GM18951 (cell line): Measurements from ENCODE around the gene PDK2.
"Not testable (repeated sequence)": the region's sequence is repeated elsewhere in the genome, so short reads cannot be mapped to it uniquely, and the experiment has no call there.

Source experiments
- POLR2A ChIP-seq: IDR thresholded peaks from 4 replicates; pipeline ENCODE4 v1.6.1; 2011; ENCODE audit warnings: mild to moderate bottlenecking; ENCODE audit not compliant: insufficient read length, insufficient read depth; ENCODE audit errors: extremely low read depth
- in situ Hi-C: fragments of 300-500 bp; cut with MboI; formaldehyde crosslinking; loops from one replicate; pipeline ENCODE4 v1.12.0; 2022; ENCODE audit warnings: low sequenced_read_pairs, mixed read lengths, inconsistent platforms; ENCODE audit not compliant: unreplicated experiment

PDK2 gene

GRCh38 chr17:50052822-50053653 is 42.1 kb upstream of the PDK2 start:
- TF ChIP-seq POLR2A: no peak
- in situ Hi-C loops: no loop called here

GRCh38 chr17:50053654-50053960 is 41.5 kb upstream of the PDK2 start:
- in situ Hi-C loops: no loop called here
- TF ChIP-seq POLR2A: no peak

DNA sequence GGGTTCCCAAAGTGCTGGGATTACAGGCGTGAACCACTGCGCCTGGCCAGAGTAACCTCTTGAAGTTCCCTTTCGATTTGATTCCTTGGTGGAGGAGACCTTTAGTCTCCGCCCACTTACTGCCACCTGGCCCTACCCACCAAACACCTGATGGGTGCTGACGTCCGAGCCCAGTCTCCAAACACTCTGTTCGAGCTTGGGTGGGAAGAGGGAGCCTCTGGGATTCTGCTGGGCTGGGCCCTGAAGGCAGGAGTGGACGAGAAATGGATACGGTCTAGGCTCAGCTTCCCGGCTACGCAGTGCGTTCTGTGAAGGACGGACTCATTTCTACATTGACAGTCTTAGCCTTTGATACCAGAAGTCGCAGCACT is 40.1 kb upstream of the PDK2 start:
- in situ Hi-C loops: no loop called here
- no peak for TF ChIP-seq POLR2A

GRCh38 chr17:50055426-50056216 is 39.5 kb upstream of the PDK2 start, which contains the start of gene ITGA3:
Gene ITGA3 (plus strand): TSS chr17:50056110. CDS start chr17:50056440, 330 bp downstream.
- peak; percentile 32 for TF ChIP-seq POLR2A

GRCh38 chr17:50056217-50056960 is 38.8 kb upstream of the PDK2 start:
- TF ChIP-seq POLR2A: no peak
- in situ Hi-C loops: no loop called here

More at GRCh38 chr17:50055426-50056216, 39.5 kb upstream of the PDK2 start, which contains the start of gene ITGA3:
- in situ Hi-C loops: no loop called here

GRCh38 chr17:50056961-50057330 is 38.2 kb upstream of the PDK2 start:
- TF ChIP-seq POLR2A: no peak
- in situ Hi-C loops: no loop called here

DNA sequence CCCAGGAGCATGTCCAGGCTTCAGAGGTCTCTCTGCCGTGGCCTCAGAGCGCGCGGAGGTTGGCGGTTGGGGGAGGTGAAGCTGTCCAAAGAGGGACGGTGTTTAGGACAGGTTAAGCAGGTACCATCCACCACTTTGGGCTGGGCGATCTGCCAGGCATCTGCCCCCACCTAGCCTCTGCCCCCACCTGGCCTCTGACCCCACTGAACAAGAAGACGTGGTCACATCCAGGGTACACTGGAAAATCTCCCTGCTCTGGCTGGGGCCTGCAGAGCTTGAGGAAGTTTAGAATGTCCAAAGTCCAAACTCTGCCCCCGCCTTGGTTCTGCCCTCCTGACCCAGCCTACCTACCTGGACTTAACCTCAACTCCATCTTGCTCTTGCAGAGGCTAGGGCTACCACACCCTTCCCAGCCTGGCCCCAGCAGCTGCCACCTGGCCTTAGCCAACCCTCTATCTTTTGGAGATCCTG is 37.6 kb upstream of the PDK2 start:
- in situ Hi-C loops: no loop called here
- TF ChIP-seq POLR2A: no peak

GRCh38 chr17:50058296-50058953 is 36.7 kb upstream of the PDK2 start:
- in situ Hi-C loops: no loop called here
- no peak for TF ChIP-seq POLR2A

DNA sequence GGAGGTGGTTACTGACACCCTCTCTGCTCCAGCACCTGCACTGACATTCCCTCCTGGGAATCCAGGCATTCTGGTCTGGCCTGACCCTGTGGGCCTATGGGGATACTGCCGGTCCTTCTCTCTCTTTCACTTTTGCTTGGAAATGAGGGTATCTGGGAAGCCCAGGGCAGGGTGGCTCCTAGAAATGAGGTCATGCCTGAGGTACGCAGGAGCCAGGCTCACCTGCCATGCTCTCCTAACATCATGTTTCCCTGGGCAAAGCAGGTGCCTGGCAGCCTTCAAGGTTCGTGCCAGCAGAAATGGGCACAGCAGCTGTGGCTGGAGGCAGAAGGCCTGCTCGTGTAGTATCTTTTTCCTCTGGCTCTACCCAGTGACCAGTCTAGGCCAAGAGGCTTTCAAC is 35.9 kb upstream of the PDK2 start:
- in situ Hi-C loops: no loop called here
- no peak for TF ChIP-seq POLR2A

DNA sequence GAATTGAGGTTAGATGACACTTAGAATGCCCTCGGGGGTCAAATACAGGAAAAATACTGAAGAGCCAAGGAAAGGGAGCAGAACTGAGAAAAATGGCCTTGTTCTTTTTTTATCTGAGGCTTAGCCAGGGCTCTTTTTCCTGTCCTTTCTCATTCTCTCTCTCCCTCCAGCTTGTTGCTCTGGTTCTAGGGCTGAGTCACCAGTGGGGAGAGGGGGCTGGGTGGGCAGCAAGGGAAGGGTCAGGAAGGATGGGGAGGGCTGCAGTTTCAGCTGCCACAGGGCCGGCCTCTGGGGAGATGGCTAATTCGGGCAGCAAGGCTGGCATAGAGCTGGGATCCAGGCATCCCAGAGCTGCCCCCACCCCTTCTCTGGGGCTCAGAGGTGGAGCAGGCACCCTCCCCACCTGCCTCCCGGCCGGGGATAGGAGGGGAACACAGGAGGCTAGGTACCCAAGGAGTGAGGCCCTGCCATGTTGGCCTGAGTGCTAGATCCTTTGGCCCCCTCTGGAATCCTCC is 35.3 kb upstream of the PDK2 start:
- in situ Hi-C loops: no loop called here
- TF ChIP-seq POLR2A: no peak

DNA sequence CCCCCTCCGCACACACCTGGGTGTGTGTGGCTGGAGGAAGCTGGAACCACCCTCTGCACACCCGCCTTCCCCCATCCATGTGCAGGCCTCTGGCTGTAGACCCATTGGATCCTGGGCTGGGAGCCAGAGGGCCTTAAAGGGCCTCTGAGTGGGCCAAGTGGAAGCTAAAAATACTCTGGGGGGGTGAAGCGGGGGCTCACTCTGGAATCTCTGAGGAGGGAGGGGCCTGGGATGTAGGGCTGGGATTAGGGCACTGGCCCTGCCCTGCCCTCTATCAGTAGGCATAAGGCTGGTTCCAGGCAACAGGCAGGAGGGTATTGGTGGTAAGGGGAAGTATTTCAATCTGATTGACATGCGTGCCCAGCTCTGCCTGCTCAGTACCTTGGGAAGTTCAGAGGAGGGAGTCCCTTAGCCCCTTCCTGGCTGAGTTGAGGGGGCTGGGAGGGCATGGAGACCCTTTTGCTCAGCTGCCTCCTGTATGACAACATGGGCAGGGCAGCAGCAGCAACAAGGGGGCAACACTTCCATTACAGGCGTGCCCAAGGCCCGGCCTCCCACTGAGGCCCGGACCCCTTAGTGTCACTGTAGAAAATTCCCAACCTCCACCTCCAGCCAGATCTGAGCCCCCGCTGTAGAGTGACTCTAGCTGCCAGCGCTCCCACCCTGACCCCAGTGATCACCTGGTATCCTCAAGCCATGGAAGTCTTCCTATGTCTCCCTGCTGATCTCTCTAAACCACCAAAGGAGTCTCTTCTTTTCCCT is 34.0 kb upstream of the PDK2 start:
- no peak for TF ChIP-seq POLR2A
- in situ Hi-C loops: no loop called here

DNA sequence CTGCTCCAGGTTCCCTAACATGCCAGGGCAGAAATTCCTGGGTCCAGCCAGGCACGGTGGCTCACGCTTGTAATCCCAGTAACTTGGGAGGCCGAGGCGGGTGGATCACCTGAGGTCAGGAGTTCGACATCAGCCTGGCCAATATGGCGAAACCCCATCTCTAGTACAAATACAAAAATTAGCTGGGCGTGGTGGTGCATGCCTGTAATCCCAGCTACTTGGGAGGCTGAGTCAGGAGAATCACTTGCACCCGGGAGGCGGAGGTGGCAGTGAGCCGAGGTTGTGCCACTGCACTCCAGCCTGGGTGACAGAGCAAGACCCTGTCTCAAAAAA is 33.5 kb upstream of the PDK2 start:
- in situ Hi-C loops: not testable (repeated sequence)
